ENCODE results near the gene RAB8B. TPM values are rescaled to one million over a fixed set of nuclear protein-coding genes. Genes with fewer than 3 reads are reported as not detected.

The RAB8B gene
- total RNA-seq, 2 donors from 2014 or later: 19.7 to 21.9 TPM

DNA sequence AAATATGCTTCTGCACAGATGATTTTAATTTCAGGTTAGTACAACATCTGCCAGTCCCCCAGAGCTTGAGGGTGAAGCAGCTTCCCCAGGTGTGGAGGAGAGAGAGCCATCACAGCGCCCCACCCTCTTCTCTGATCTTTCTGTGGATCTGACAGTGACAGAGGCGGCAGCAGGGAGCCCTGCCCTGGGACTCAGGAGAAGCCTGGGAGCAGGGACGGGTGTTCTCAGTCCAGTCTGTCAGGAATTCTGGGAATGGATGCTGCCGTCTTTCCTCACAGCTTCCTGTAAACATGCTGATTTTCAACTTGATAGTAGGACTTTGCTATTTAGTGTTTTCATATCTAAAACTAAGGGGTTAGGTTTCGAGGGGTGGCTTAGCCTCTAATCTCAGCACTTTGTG, 11.4 kb upstream of the RAB8B start:
- intact Hi-C loops (cut with DNase I): no loop called here
- DNase-seq (no peak), ATAC-seq (no peak)

DNA sequence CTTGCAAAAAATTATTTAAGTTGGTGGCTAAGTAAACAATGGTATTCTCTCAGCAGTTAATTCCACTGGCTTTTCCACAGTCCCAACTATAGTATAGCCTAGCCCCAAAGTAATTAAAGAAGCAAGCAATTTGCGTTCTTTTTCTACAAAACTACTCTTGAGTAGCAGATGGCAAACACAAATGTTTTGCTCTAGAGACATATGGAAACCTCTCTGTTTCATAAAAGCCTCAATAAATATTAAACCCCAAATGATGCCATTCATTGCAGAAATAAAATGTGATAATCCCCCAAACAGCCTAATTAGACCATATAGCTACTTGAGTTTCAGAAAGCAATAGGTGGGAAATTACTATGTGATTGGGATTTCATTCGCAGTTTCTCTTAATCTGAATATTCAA, 8.7 kb upstream of the RAB8B start:
- DNase-seq: no peak
- no peak for ATAC-seq
- intact Hi-C loops (cut with DNase I): no loop called here

DNA sequence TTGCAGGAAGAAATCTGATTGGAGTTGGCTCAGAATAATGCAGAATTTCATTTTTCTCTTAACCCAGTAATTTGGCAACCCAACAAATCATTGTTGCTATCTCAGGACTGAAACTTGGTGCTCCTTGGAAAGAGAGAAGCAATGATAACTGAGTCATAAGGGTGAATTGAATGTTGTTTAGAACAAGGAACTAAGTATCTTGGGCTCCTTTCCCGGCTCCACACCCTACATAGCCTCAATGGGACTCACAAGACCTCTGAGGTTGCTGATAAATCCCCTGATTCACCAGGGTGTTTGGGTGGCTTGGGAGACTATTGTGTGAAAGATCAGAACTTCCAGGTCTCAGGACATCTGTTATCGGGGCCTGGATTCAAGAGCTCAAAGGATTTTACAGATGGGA, 7.8 kb upstream of the RAB8B start:
- intact Hi-C loops (cut with DNase I): no loop called here
- no peak for DNase-seq
- no peak for ATAC-seq

DNA sequence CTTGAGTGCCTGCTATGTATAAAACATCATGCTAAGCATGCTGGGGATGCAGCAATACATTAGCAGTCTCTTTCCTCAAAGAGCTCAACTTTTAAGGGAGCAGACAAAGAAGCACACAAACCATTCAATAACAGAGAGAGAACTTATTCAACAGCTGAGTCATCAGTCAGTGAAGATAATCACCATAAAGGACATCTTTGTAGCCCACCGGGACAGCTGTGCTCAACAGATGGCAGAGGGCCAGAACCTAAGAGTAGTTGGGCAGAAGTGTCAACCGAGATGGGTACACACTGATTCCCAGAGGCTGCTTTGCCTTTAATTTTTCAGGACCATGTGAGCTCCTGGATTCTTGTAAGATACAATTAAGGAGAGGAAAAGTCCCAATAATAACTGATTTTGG, 4.2 kb upstream of the RAB8B start:
- intact Hi-C loops (cut with DNase I): no loop called here
- no peak for DNase-seq
- no peak for ATAC-seq

DNA sequence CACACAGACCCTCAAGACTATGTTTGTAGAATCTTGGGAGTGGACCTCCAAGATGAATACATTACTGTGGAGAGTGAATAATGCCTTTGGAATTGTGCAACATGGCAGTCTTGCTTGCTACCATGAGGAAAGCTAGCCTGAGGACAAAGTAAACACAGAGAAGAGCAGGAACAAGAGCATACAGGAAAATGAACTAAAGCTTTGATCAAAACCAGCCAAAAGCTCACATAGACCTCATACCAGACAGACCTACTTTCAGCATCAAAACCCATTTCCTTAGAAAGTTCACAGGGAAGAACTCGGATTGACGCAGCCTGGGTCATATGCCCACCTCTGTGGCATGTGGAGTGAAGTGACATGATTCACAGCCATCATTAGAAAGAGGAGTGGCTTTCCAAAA, 3.3 kb upstream of the RAB8B start:
- ATAC-seq (no peak), DNase-seq (no peak)
- intact Hi-C loops (cut with DNase I): no loop called here

DNA sequence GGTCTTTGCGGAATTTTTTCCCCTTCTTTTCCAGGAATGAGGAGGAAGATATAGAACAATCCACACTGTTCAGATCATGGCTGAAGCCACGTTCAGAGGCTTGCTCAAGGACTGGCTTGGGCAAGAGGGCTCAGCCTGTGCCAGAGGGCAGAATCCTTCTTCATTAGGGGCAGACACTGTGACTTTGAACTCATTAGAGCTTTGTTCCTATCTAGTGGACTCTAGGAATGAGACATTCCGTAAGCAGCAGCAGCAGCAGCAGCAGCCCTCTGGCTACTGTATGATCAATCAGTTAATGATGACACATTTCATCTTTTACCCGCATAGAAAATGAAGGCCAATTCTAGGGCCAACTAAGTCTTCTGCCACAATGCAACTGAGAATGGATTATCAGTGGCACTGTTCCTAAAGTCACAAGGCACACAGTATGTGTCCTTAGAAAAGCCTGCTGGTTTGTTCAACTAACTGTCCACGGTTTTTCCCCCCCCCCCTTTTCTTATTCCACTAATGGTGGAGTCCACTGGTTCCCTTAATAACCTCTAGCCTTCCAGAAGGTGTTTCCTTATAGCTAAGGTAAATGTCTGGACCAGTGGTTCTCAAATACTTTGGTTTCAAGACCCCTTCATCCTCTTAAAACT, 1.7 kb upstream of the RAB8B start:
- no peak for DNase-seq
- intact Hi-C loops (cut with DNase I): no loop called here

DNA sequence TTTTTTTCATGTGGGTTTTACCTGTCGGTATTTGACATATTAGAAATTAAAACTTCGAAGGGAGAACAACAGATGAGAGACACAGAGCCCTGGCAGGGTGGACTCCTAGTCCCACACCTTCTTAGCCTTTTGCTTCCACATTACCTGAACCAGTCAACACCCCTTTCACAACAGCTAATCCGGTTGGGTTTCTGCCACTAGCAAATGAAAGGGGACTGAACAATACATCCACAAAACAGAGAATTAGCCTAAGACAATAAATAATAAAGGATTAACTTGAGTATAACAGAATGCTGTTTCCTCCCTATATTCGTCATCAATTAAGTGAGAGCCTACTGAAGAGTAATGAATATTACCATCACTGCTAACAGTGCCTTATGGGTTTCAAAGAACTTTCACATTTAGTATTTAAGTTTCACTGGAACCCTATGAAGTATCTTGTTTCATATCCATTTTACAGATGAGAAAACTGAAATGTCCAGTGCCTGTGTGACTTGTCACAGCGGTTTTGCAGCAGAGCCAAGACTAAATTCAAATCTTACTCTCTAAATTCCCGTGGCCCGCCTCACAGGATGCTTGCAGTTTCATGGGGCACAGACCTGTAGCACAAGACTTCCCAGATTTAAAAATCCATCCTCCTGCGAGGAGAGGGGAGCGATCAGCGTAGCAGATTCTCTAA, 1.0 kb upstream of the RAB8B start:
- ATAC-seq: no peak
- intact Hi-C loops (cut with DNase I): no loop called here
- DNase-seq: no peak

More for the DNA sequence above, 1.7 kb upstream of the RAB8B start:
- ATAC-seq: no peak

DNA sequence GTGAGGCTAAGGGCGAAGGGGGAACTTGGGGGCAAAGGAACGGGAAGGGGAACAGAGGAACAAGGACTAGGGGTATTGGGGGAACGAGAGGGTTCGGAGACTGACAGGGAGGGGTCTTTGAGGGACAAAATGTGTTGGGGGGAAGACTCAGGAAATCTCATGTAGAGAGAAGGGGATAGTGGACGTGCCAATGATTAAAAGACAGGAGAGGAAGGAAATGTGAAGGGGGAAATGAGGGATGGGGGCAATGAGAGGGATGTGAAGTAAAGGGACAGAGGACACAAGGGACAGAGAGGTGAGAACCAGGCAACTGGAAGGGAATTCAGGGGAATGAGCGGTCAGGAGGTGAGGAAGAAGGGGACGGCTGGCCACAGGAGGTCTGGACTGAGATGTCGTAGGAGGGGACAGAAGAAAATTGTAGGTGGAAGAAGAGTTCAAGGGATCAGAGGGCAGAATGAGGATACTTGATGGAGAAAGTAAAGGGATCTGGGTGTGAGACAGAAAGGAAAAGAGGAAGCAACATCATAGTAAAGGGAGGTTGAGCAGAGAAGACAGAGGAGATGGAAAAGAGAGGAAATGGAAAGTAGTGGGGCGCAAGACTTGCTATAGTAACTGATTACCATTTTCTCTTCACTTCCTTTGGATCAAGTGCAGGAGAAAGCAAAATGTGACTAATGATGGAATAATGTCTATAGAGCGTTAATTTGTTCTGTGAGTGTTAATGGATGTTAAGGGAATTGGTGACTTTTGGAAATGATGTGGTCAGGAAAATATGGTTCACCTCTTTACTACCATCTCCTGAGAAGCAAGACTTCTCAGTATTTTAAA, 749 bp downstream of the RAB8B start:
- intact Hi-C loops (cut with DNase I): loop anchor here in 1 of 2 donors (10.0 kb wide), 1 partner anchor 85 kb away; the partner anchor contains the start of gene APH1B
- DNase-seq: no peak
- no peak for ATAC-seq

DNA sequence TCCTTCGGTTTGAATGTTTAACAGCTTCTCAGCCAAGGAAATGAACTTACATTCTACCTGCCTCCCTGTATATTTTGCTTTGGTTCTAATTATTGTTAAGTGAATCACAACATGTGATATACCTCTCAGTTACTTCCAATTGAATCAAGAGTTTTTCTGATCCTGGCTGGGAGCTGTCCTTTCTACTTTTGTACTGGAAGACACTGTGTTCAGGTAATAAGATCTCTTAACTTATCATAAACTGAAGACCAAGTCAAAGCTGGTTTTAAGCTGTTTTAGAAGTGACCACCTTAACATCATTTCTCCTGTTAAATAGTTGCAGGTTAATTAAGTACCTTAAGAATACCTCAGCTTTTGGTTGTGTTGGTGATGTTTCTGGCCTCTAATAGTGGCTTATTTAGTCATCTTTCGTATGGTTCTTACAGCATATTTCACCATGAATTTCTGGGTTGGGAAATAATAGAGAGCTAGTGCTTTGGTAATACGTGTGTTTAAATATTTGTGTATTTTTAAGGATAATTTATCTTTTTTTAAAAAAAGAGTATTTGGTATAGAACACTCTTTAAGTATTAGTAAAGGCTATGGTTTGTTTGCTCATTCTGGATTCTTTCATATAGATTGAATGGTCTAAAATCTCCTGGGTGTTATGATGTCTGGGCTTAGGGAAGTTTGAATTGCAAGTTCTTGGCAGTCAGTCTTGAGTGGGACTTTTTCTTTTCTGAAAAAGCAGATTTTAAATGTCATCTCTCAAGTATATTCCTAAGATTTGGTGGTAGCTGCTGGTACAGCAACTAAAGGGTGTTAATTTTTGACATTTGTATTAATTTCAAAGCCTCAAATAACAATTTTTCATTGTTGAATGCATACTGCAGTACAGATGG, 1.6 kb downstream of the RAB8B start:
- ATAC-seq: no peak
- no peak for DNase-seq
- intact Hi-C loops (cut with DNase I): loop anchor here in 1 of 2 donors (10.0 kb wide), 1 partner anchor 84 kb away; the partner anchor contains the start of gene APH1B

DNA sequence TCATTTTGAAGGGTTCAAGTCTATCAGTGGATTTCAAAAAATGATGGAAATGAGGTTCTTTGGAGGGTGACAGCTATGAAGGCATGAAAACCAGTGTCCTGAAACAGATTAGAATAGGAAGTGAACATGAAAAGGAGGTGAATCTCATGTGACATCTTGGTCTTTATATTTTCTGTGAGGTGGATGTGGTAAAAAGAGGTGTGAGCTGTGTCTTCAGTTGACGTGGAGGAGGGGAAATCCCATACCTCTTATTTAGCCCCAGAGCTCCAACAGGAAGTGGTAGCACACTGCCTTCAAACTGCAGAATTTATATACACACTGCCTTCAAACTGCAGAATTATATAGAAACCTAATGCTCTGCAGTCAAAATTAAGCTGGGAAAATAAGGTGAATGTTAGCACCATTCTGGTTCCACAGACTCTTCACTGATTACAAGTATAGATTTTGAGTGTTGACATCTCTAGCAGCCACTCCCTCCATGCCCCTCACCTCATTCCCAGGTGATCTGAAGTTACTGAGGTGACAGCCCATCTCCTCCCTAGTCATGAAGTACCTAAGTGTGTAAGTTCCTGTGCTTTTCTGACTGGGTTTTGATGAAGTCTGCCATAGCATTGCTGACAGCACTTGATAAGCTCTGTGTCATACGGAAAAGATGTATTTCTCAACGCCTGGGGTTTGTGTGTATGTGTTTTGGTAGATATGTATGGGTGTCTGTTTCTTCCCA, 2.7 kb downstream of the RAB8B start:
- no peak for ATAC-seq
- intact Hi-C loops (cut with DNase I): loop anchor here in 1 of 2 donors (10.0 kb wide), 1 partner anchor 83 kb away; the partner anchor contains the start of gene APH1B
- no peak for DNase-seq

DNA sequence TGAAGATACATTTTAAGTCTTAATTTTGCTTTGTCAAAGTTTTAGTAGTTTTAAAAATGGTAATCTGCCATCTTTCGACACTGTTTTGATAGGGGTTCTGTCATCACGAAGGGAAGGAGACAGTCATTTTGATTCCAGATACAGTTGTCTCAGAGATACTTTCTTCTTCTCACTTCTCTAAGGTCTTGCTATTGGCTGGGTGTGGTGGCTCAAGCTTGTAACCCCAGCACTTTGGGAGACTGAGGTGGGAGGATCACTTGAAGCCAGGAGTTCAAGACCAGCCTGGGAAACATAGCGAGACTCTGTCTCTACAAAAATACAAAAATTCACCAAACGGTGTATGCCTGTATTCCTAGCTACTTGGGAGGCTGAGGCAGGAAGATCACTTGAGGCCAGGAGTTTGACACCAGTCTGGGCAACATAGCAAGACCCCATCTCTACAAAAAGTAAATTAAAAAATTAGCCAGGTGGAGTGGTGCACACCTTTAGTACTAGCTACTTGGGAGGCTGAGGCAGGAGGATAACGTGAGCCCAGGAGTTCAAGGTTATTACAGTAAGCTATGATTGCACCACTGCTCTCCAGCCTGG, 3.3 kb downstream of the RAB8B start:
- intact Hi-C loops (cut with DNase I): loop anchor here in 1 of 2 donors (10.0 kb wide), 1 partner anchor 82 kb away; the partner anchor contains the start of gene APH1B
- ATAC-seq (no peak), DNase-seq (no peak)

DNA sequence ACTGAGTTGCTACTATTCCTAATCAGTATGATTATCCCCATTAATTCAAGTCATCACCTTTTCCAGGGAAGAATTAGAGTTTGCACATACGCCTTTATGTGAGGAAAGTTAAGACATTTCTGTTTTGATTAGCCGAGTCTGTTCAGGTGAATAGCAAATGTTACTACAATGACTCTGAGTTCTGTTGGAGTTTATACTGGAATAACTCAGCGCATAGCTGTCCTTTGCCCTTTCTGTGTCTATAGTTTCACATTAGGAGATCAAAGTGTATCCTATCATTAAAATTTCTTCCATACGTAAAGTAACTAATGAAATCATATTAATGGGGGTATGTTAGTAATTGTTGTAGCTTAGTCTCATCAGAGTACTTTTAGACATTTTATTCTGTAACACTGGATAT, 4.9 kb downstream of the RAB8B start:
- intact Hi-C loops (cut with DNase I): loop anchor here in 1 of 2 donors (10.0 kb wide), 1 partner anchor 80 kb away; the partner anchor contains the start of gene APH1B

DNA sequence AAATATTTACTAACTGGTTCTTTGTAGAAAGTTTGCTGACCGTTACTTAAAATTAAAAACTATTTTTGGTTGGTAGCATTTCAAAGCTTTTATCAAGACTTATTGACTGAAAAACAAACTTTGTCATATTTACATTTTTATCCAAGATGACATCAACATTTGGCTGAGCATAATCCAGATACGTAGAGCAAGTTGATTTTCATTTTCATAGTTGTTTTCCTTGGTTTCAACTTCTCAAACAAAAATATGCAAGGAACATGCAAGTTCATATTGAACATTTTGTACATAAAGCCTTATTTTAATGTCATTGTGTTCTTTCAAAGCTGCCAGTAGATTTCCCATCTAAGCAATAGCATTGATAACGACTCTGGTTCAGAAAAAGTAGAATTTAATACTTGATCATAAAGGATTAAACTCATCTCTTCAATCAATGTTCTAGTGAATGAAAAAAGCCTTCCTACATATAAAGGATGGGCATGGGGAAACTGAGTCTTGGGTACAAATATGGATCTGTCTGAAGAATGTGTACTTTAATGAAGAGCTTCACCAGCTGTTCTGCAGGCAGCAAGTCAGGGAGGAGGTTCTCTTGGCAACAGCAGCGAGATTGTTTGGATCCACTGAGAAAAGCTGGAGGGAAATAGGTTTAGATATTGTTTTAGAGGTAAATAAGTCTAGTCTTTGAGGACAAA, 5.6 kb downstream of the RAB8B start:
- no peak for DNase-seq
- no peak for ATAC-seq
- intact Hi-C loops (cut with DNase I): loop anchor here in 1 of 2 donors (10.0 kb wide), 1 partner anchor 80 kb away; the partner anchor contains the start of gene APH1B

More for the DNA sequence above, 4.9 kb downstream of the RAB8B start:
- DNase-seq (no peak), ATAC-seq (no peak)

DNA sequence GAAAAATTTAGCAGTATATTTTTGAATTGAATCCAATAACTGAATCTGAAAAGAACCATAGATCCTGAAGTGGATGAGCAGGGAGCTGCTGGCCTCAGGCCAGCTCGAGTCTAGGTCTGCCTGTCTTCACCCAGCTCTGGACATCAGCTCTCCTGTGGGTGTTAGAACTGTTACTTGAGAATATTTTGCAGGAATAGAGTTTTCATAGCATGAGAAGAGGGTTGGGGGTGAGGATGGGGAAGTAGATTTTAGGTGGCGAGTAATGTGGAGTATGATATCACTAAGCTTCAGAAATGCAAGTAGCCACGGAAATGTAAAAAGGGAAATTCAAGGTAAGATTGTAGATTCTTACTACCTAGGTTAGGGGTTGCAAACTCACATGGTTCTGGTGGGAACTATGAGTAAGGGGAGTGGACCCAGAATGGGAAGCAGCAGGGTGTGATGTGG, 6.2 kb downstream of the RAB8B start:
- no peak for DNase-seq

DNA sequence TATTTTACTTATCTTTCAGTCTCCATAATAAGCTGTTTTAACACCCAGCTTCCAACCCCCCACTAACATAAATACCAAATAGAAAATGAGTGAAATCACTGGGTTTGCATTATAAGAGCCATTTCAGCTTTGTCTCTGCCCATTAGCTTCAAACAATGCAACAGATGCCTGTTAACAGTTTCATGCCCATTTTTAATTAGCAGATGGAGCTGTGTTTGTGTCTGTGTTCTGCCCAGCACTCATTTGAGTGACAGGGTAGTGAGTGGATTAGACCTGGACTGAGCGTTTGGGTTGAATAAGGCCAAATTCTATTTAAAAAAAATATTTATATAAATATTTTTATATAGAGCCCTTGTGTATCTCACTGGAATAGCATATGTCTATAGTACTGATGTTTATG, 7.4 kb downstream of the RAB8B start:
- no peak for DNase-seq
- intact Hi-C loops (cut with DNase I): loop anchor here in 1 of 2 donors (10.0 kb wide), 1 partner anchor 78 kb away; the partner anchor contains the start of gene APH1B
- no peak for ATAC-seq

More for the DNA sequence above, 6.2 kb downstream of the RAB8B start:
- intact Hi-C loops (cut with DNase I): loop anchor here in 1 of 2 donors (10.0 kb wide), 1 partner anchor 79 kb away; the partner anchor contains the start of gene APH1B
- no peak for ATAC-seq

DNA sequence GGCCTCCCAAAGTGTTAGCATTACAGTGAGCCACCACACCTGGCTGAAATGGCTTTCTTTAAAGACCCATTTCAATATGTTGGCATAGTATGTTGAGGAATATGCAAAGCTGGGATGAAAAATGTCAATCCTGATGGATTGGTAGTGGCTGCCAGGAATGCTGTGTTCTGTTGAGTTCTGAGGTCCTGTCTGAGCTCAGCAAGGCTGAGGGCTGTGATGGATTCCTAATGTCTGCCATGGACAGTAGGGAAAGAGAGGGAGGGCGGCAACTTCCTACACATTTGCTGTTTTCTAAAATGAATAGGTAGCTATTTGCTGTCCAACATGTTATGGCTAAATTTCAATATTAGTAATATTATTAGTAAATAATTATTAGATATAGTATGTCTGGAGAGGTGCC, 8.2 kb downstream of the RAB8B start:
- intact Hi-C loops (cut with DNase I): loop anchor here in 1 of 2 donors (10.0 kb wide), 1 partner anchor 77 kb away; the partner anchor contains the start of gene APH1B
- ATAC-seq: no peak
- DNase-seq: no peak
